Measurements from ENCODE around the gene ANKIB1.
"Not testable (repeated sequence)": the region's sequence is repeated elsewhere in the genome, so short reads cannot be mapped to it uniquely, and the experiment has no call there.

Gene ANKIB1

GRCh38 chr7:92333866-92334265, 88.1 kb downstream of the ANKIB1 start:
- DNase-seq, result no peak

- DNase-seq, result no peak
These were observed 89.8 kb downstream of the ANKIB1 start for GRCh38 chr7:92335574-92335973.

- no peak for DNase-seq
These were observed 91.0 kb downstream of the ANKIB1 start for GRCh38 chr7:92336662-92337340.

- DNase-seq, result no peak
These were observed 94.2 kb downstream of the ANKIB1 start for GRCh38 chr7:92340016-92340415.

GRCh38 chr7:92343714-92344113, 97.9 kb downstream of the ANKIB1 start:
- no peak for DNase-seq

- DNase-seq, result no peak
These were observed 106.2 kb downstream of the ANKIB1 start for GRCh38 chr7:92352009-92352408.

- no peak for DNase-seq
These were observed 108.4 kb downstream of the ANKIB1 start for GRCh38 chr7:92354214-92354613.

- DNase-seq, result no peak
These were observed 110.6 kb downstream of the ANKIB1 start for GRCh38 chr7:92356406-92356805.

- DNase-seq, result no peak
These were observed 111.5 kb downstream of the ANKIB1 start for GRCh38 chr7:92357260-92357659.

GRCh38 chr7:92359179-92359578, 113.4 kb downstream of the ANKIB1 start:
- DNase-seq, result not testable (repeated sequence)

GRCh38 chr7:92359801-92360200, 114.0 kb downstream of the ANKIB1 start:
- DNase-seq, result no peak

GRCh38 chr7:92360387-92360786, 114.6 kb downstream of the ANKIB1 start:
- DNase-seq, result no peak

GRCh38 chr7:92362131-92362530, 116.4 kb downstream of the ANKIB1 start:
- no peak for DNase-seq

- no peak for DNase-seq
These were observed 121.0 kb downstream of the ANKIB1 start for GRCh38 chr7:92366730-92367129.

- DNase-seq, result no peak
These were observed 123.0 kb downstream of the ANKIB1 start for GRCh38 chr7:92368741-92369140.

- DNase-seq, result no peak
These were observed 129.2 kb downstream of the ANKIB1 start for GRCh38 chr7:92375013-92375412.

- DNase-seq, result no peak
These were observed 145.3 kb downstream of the ANKIB1 start for GRCh38 chr7:92391071-92391470.

- no peak for DNase-seq
These were observed 151.8 kb downstream of the ANKIB1 start for GRCh38 chr7:92397542-92397941.

- DNase-seq, result no peak
These were observed 154.2 kb downstream of the ANKIB1 start for GRCh38 chr7:92400013-92400412.

- no peak for DNase-seq
These were observed 157.4 kb downstream of the ANKIB1 start for GRCh38 chr7:92402920-92403759.

- no peak for DNase-seq
These were observed 157.9 kb downstream of the ANKIB1 start for GRCh38 chr7:92403760-92404074.

- no peak for DNase-seq
These were observed 158.4 kb downstream of the ANKIB1 start for GRCh38 chr7:92404170-92404614.

GRCh38 chr7:92409357-92409756, 163.6 kb downstream of the ANKIB1 start:
- DNase-seq, result no peak

GRCh38 chr7:92410162-92410561, 164.4 kb downstream of the ANKIB1 start:
- DNase-seq, result not testable (repeated sequence)
